Activated CD4-positive, alpha-beta T cell treated with anti-CD3 and anti-CD28 coated beads, Interleukin-2, amount 50 U/mL, for 48 hours (primary cell): ENCODE data around the gene LRRC17.
A peak's percentile ranks its signal among the peaks of the same experiment; 100 is the strongest.

Experiments
- DNase-seq, 2 experiments: peaks; one replicate each; pipeline ENCODE4 v3.0.0-alpha.2; 2020

The LRRC17 gene

GRCh38 chr7:102912742-102913141 lies at the start of gene LRRC17:
TSS of gene LRRC17 (plus strand) at chr7:102913000. CDS start at chr7:102933914, 20,914 bp downstream.
- no peak for DNase-seq

GRCh38 chr7:102864958-102865357 lies 47.8 kb upstream of the LRRC17 start:
- DNase-seq, result no peak

GRCh38 chr7:102866535-102867215 lies 46.1 kb upstream of the LRRC17 start:
- DNase-seq, result no peak

GRCh38 chr7:102869195-102869594 lies 43.6 kb upstream of the LRRC17 start:
- DNase-seq, result no peak

GRCh38 chr7:102872460-102872859 lies 40.3 kb upstream of the LRRC17 start:
- DNase-seq, result no peak

GRCh38 chr7:102873470-102874165 lies 39.2 kb upstream of the LRRC17 start:
- DNase-seq, result no peak

GRCh38 chr7:102874166-102874829 lies 38.5 kb upstream of the LRRC17 start:
- DNase-seq, result peak; percentile 8 to 14

- DNase-seq, result no peak
These were observed 37.8 kb upstream of the LRRC17 start for GRCh38 chr7:102874966-102875365.

GRCh38 chr7:102875700-102876295 lies 37.0 kb upstream of the LRRC17 start:
- peak; percentile 6 to 34 for DNase-seq

GRCh38 chr7:102883098-102883860 lies 29.5 kb upstream of the LRRC17 start:
- DNase-seq, result no peak

GRCh38 chr7:102888561-102889233 lies 24.1 kb upstream of the LRRC17 start:
- DNase-seq, result no peak

- no peak for DNase-seq
These were observed 22.9 kb upstream of the LRRC17 start for GRCh38 chr7:102889851-102890250.

GRCh38 chr7:102890292-102890970 lies 22.4 kb upstream of the LRRC17 start:
- no peak for DNase-seq

GRCh38 chr7:102890971-102891692 lies 21.7 kb upstream of the LRRC17 start:
- DNase-seq, result no peak

- DNase-seq, result no peak
These were observed 21.0 kb upstream of the LRRC17 start for GRCh38 chr7:102891693-102892261.

GRCh38 chr7:102892631-102893278 lies 20.0 kb upstream of the LRRC17 start:
- DNase-seq, result no peak

- DNase-seq, result no peak
These were observed 17.2 kb upstream of the LRRC17 start for GRCh38 chr7:102895602-102896001.

- no peak for DNase-seq
These were observed 16.2 kb upstream of the LRRC17 start for GRCh38 chr7:102896585-102896984.

GRCh38 chr7:102897211-102897631 lies 15.6 kb upstream of the LRRC17 start:
- DNase-seq, result no peak
